ENCODE measurements around the gene TMEM132D. TPM values are rescaled to one million over a fixed set of nuclear protein-coding genes. Genes with fewer than 3 reads are reported as not detected.
"Not testable (repeated sequence)": the region's sequence is repeated elsewhere in the genome, so short reads cannot be mapped to it uniquely, and the experiment has no call there.

The TMEM132D gene
- total and polyA plus RNA-seq, 8 donors: 0.26 to 2.5 (median 0.88) TPM; not detected in 1

GRCh38 chr12:129551441-129551840 is 352.4 kb downstream of the TMEM132D start:
- intact Hi-C loops (cut with DNase I): no loop called here
- Histone ChIP-seq H3K9me3 (peaks cover 0 to 21% of the 10 kb centered on the region in 2 donors), H3K4me1 (no peaks in the 10 kb centered on the region), H3K4me3 (no peak overlapping the region), H3K27ac (no peak overlapping the region), H3K27me3 (no peaks in the 10 kb centered on the region), H3K36me3 (no peaks in the 10 kb centered on the region)
- no peak for DNase-seq
- no peak for TF ChIP-seq CTCF (IDR thresholded peaks at IDR 0.05)
- ATAC-seq: no peak

GRCh38 chr12:129550353-129550752 is 353.5 kb downstream of the TMEM132D start:
- H3K27ac ChIP-seq: peak overlapping the region in 1 of 2 donors; percentile 26
- H3K27me3 ChIP-seq: no peaks in the 10 kb centered on the region
- no peak overlapping the region for H3K4me3 ChIP-seq
- H3K4me1 ChIP-seq: no peaks in the 10 kb centered on the region
- DNase-seq (peak in 2 of 4 donors; percentile 45 to 68), ATAC-seq (peak; percentile 97)
- H3K9me3 ChIP-seq: peaks cover 0 to 21% of the 10 kb centered on the region in 2 donors
- TF ChIP-seq CTCF (IDR thresholded peaks at IDR 0.05): no peak
- no peaks in the 10 kb centered on the region for H3K36me3 ChIP-seq
- intact Hi-C loops (cut with DNase I): no loop called here

DNA sequence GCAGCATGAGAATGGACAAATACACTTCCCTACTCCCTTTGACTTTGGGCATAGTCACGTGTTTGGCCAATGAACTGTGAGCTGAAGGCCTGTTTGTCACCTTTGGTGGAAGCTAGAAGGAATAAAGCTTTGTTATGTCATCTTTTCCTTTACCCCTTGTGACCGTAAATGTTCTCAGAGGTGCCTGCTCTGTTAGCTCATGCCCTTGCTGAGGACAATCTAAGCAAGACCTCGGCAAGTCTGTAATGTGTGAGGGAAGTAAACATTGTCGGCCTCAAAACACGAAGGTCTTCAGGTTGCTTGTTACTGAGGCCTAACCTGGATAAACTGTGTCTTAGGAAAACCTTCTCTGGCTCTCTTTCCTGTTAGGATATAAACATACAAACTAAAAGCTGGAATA is 354.2 kb downstream of the TMEM132D start:
- H3K27ac ChIP-seq: no peak overlapping the region
- H3K36me3 ChIP-seq: no peaks in the 10 kb centered on the region
- intact Hi-C loops (cut with DNase I): no loop called here
- TF ChIP-seq CTCF (IDR thresholded peaks at IDR 0.05): no peak
- H3K9me3 ChIP-seq: peaks cover 0 to 21% of the 10 kb centered on the region in 2 donors
- H3K4me3 ChIP-seq: no peak overlapping the region
- DNase-seq: no peak
- peak; percentile 29 for ATAC-seq
- H3K4me1 ChIP-seq: no peaks in the 10 kb centered on the region
- no peaks in the 10 kb centered on the region for H3K27me3 ChIP-seq

DNA sequence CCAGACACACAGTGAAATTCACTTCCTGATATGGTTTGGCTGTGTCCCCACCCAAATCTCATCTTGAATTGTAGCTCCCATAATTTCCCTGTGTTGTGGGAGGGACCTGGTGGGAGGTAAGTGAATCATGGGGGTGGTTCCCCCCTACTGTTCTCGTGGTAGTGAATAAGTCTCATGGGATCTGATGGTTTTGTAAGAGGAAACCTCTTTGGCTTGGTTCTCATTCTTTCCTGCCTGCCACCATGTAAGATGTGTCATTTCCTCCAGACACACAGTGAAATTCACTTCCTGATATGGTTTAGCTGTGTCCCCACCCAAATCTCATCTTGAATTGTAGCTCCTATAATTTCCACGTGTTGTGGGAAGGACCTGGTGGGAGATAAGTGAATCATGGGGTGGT is 354.8 kb downstream of the TMEM132D start:
- H3K27me3 ChIP-seq; H3K4me3 ChIP-seq; ATAC-seq; intact Hi-C loops (cut with DNase I); H3K36me3 ChIP-seq; H3K4me1 ChIP-seq; H3K27ac ChIP-seq; DNase-seq: not testable (repeated sequence)
- H3K9me3 ChIP-seq: peaks cover 0 to 21% of the 10 kb centered on the region in 2 donors

- Histone ChIP-seq H3K27ac (no peak overlapping the region), H3K36me3 (no peaks in the 10 kb centered on the region), H3K9me3 (peaks cover 0 to 15% of the 10 kb centered on the region in 2 donors), H3K4me1 (no peaks in the 10 kb centered on the region), H3K27me3 (no peaks in the 10 kb centered on the region), H3K4me3 (no peak overlapping the region)
- ATAC-seq: no peak
- DNase-seq: no peak
- intact Hi-C loops (cut with DNase I): no loop called here
- TF ChIP-seq CTCF (IDR thresholded peaks at IDR 0.05): no peak
Observed at GRCh38 chr12:129544716-129545115, 359.1 kb downstream of the TMEM132D start.

DNA sequence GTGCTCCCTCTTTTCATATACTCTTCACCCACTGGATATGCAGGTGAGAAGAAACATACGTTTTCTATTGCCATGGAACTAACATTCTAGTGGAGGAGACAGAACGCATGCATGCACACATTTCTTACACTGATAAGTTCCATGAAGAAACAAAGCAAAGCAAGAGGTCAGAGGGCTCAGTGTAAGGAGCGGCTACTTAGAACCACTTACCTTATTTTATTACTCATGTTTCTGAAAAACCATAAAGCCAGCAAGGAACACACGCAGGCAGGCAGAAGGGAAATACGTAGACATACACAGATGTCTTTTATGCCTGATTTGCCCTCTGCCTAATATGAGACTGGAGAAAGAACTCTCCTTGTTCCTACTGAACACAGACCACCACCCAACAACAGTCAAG is 362.9 kb downstream of the TMEM132D start:
- Histone ChIP-seq H3K4me1 (no peaks in the 10 kb centered on the region), H3K27me3 (no peaks in the 10 kb centered on the region), H3K27ac (no peak overlapping the region), H3K36me3 (no peaks in the 10 kb centered on the region), H3K9me3 (no peaks in the 10 kb centered on the region), H3K4me3 (no peak overlapping the region)
- TF ChIP-seq CTCF (IDR thresholded peaks at IDR 0.05): no peak
- peak; percentile 30 for ATAC-seq
- intact Hi-C loops (cut with DNase I): no loop called here
- DNase-seq: no peak
